Hepatocyte (in vitro differentiated cells): ENCODE data around the gene EXOC6B.

Experiments used
- CTCF ChIP-seq: fragments of 200-600 bp; sonication (generic); IDR thresholded peaks from 2 replicates; pipeline ENCODE4 v1.5.1; 2016; ENCODE audit warnings: antibody characterized with exemption, mild to moderate bottlenecking; ENCODE audit not compliant: poor library complexity
- EZH2 ChIP-seq: fragments of 200-600 bp; sonication (generic); IDR thresholded peaks from 2 replicates; pipeline ENCODE4 v1.6.1; 2016; ENCODE audit warnings: antibody characterized with exemption, mild to moderate bottlenecking, borderline replicate concordance
- EZH2phosphoT487 ChIP-seq: fragments of 200-600 bp; sonication (generic); IDR thresholded peaks from one replicate; pipeline ENCODE4 v1.6.1; 2018; ENCODE audit warnings: antibody characterized with exemption, mild to moderate bottlenecking, low read depth, moderate library complexity; ENCODE audit not compliant: unreplicated experiment, severe bottlenecking

GRCh38 chr2:72712304-72712703 lies 113.5 kb downstream of the EXOC6B start:
- TF ChIP-seq EZH2 = no peak
- TF ChIP-seq CTCF = no peak
- TF ChIP-seq EZH2phosphoT487 = no peak
